Esophagus squamous epithelium (tissue), 5 donors: Measurements from ENCODE around the gene SDK2. TPM values are rescaled to one million over a fixed set of nuclear protein-coding genes. Genes with fewer than 3 reads are reported as not detected.

Experiments used
- DNase-seq: peaks from one replicate; lab custom pipeline; 2025; lab: John Stamatoyannopoulos, UW
- H3K27ac ChIP-seq, 4 donors: fragments of 200-600 bp; sonication (generic); one replicate each; pipeline ENCODE4 v1.5.1; 2016 to 2019; ENCODE audit warnings: mild to moderate bottlenecking in 1 of 4
- H3K27me3 ChIP-seq, 4 donors: fragments of 200-600 bp; sonication (generic); 1 replicate in 3 of 4; 2 replicates in 1 of 4; pipeline versions ENCODE4 v1.5.1 to v1.6.0; 2017 to 2021; ENCODE audit warnings: antibody characterized with exemption in 1 of 4
- H3K36me3 ChIP-seq, 3 donors: fragments of 200-600 bp; sonication (generic); one replicate each; pipeline ENCODE4 v1.5.1; 2016 to 2019
- H3K4me1 ChIP-seq, 3 donors: fragments of 200-600 bp; sonication (generic); one replicate each; pipeline ENCODE4 v1.5.1; 2017 to 2019
- H3K4me3 ChIP-seq, 4 donors: fragments of 200-600 bp; sonication (generic); 1 replicate in 3 of 4; 2 replicates in 1 of 4; pipeline ENCODE4 v1.5.1; 2016 to 2019; ENCODE audit warnings: mild to moderate bottlenecking in 2 of 4, moderate library complexity in 1 of 4
- H3K9me3 ChIP-seq, 3 donors: fragments of 200-600 bp; sonication (generic); one replicate each; pipeline ENCODE4 v1.5.1; 2016 to 2019
- POLR2A ChIP-seq, 4 donors: fragments of 450-650 bp; IDR thresholded peaks; one replicate each; pipeline ENCODE4 v1.6.1; 2017; ENCODE audit warnings: antibody characterized with exemption in 4 of 4, mild to moderate bottlenecking in 4 of 4, moderate library complexity in 3 of 4
- WGBS, 2 donors: methylation state at CpG; one replicate each; pipeline ENCODE4 v1.1.5; 2018; 5-methylcytosine and 5-hydroxymethylcytosine counted together
- intact Hi-C: fragments of 100-400 bp; cut with DNase I; formaldehyde crosslinking; loops from one replicate; pipeline ENCODE4 v1.15.0; 2022
- total RNA-seq, 4 donors: library from RNA; depleted of rRNA; stranded (reverse); fragments of >200 nt; gene quantifications; one replicate each; pipeline ENCODE4 v1.1.0, GENCODE V29; 2016
- TF ChIP-seq, protein P1 (sequence below), 6 experiments: fragments of 450-650 bp in 4 of 6; fragments of 200-600 bp in 2 of 6; sonication (generic) in 2 of 6; IDR thresholded peaks; one replicate each; pipeline ENCODE4 v1.5.1; 2016 to 2019; ENCODE audit warnings: antibody characterized with exemption in 6 of 6, mild to moderate bottlenecking in 4 of 6, moderate library complexity in 4 of 6
- donor health status: DM: yes; HTN: yes; CAD: no.

SDK2 gene
- total RNA-seq, 4 donors from 2014 or later = 1.7 to 5.5 (median 2.4) TPM

DNA sequence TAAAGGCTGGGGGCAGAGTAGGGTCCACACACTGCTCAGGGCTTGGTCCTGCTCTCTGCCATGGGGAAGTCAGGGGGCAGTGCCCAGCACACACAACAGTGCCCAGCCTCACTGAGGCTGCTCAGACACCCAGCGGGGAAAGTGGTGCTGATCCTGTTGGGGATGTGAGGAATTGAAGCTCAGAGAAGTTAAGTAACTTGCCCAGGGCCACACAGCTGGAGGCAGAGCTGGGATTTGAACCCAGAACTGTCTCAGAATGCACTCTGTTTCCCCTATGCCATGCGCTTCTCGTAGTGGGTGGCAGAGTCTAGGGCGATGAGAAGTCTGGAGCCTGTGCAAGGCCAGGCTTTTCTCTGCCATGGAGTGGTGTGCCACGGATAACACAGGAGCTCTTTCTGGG is 59.3 kb downstream of the SDK2 start:
- no peak for DNase-seq
- no peak for TF ChIP-seq POLR2A (IDR thresholded peaks at IDR 0.05)
- TF ChIP-seq, protein P1, sequence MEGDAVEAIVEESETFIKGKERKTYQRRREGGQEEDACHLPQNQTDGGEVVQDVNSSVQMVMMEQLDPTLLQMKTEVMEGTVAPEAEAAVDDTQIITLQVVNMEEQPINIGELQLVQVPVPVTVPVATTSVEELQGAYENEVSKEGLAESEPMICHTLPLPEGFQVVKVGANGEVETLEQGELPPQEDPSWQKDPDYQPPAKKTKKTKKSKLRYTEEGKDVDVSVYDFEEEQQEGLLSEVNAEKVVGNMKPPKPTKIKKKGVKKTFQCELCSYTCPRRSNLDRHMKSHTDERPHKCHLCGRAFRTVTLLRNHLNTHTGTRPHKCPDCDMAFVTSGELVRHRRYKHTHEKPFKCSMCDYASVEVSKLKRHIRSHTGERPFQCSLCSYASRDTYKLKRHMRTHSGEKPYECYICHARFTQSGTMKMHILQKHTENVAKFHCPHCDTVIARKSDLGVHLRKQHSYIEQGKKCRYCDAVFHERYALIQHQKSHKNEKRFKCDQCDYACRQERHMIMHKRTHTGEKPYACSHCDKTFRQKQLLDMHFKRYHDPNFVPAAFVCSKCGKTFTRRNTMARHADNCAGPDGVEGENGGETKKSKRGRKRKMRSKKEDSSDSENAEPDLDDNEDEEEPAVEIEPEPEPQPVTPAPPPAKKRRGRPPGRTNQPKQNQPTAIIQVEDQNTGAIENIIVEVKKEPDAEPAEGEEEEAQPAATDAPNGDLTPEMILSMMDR (IDR thresholded peaks at IDR 0.05) = no peak
- Histone ChIP-seq H3K4me1 (peaks cover 0 to 6% (median 0%) of the 10 kb centered on the region in 3 donors), H3K36me3 (no peaks in the 10 kb centered on the region), H3K27me3 (peaks cover 0 to 19% (median 0%) of the 10 kb centered on the region in 4 donors), H3K4me3 (no peak overlapping the region), H3K9me3 (no peaks in the 10 kb centered on the region), H3K27ac (no peak overlapping the region)
- 94 to 100% methylated on average over 2 to 3 of the region's 5 CpGs for WGBS, 2 donors
- intact Hi-C loops = no loop called here

DNA sequence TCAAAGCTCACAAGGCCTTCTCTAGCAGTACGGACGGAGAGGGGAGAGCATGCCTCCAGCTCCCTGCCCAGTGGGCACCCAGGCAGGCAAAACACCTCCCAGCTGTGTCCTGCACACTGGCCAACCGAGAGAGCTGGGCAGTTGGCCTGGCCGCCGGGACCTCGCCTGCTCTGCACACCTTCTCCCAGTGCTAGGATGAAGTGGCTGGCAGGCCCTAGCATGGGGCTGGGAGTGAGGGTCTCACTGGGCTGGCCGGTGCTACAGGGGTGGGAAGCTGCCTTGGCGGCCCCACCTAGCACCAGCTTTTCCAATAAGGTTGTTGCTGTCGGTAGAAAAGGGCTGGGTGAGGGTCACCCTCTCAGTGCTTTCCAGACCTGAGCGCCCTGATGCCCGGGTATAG is 60.2 kb downstream of the SDK2 start:
- DNase-seq = no peak
- no peak overlapping the region for H3K27ac ChIP-seq
- no peak for TF ChIP-seq POLR2A (IDR thresholded peaks at IDR 0.05)
- TF ChIP-seq, protein P1 (IDR thresholded peaks at IDR 0.05) = no peak
- H3K4me3 ChIP-seq = no peak overlapping the region
- 100% methylated on average over 1 of the region's 11 CpGs; no CpG with 5 or more reads in 1 of the 2 donors for WGBS, 2 donors
- H3K36me3 ChIP-seq = no peaks in the 10 kb centered on the region
- no peaks in the 10 kb centered on the region for H3K9me3 ChIP-seq
- intact Hi-C loops = no loop called here
- peaks cover 0 to 6% (median 0%) of the 10 kb centered on the region in 3 donors for H3K4me1 ChIP-seq
- peaks cover 0 to 19% (median 0%) of the 10 kb centered on the region in 4 donors for H3K27me3 ChIP-seq

DNA sequence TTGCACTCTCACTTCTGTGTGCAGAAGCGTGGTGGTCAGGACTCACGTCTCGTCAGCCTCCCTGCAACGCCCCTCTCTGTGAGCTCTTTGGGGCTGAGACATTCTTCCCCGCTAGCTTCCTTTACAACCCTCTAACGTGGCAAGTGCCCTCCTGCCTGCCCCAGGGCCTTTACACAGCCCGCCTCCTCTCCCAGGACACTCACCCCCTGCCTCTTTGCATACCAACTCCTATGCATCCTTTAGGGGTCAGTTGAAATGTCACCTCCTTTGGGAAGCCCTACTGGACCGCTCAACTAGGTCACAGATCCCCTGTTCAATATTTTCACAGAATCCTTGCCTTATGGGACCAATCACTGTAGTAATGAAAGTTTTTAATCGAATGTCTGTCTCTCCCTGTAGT is 61.4 kb downstream of the SDK2 start:
- TF ChIP-seq POLR2A (IDR thresholded peaks at IDR 0.05) = no peak
- TF ChIP-seq, protein P1 (IDR thresholded peaks at IDR 0.05) = no peak
- WGBS, 2 donors = 82 to 91% methylated on average over 9 of the region's 9 CpGs
- Histone ChIP-seq H3K4me3 (no peak overlapping the region), H3K27me3 (peaks cover 0 to 19% (median 0%) of the 10 kb centered on the region in 4 donors), H3K9me3 (no peaks in the 10 kb centered on the region), H3K27ac (no peak overlapping the region), H3K36me3 (no peaks in the 10 kb centered on the region), H3K4me1 (no peaks in the 10 kb centered on the region)
- DNase-seq = no peak
- intact Hi-C loops = no loop called here

DNA sequence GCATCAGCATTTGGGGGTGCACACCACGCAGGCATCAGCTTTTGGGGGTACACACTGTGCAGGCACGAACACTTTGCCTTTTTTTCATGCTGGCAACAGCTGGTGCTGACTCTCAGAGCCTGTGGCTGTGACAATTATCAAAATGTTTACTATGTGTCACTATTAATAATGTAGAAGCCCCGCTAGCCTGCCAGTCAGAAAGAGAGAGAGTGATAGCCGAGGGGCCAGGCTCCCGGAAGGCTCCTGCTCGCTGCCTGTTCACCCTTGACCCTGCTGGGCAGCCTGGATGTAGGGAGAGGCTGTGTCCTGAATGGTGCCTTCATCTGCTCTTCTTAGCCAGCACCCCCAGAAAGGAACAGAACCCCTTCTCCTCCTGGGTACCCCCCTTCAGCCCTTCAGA is 61.9 kb downstream of the SDK2 start:
- intact Hi-C loops = no loop called here

DNA sequence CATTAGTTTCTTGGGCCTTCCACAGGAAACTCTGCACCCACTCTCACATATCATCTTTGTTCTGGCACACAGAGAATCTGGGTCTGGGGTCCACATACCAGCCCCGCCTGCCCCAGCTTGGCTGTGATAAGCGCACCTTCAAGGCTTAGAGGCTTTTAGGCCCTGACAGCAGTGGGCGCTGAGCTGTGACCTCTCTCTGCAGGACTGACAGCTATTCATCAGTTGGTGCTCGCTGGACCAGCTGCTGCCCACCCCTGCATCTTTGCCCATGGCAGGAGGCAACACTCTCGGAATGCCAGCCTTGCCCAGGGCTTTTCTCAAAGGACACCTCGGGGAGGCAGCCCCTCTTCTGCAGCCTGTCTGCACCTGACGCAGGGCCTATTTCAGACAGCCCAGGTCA is 62.9 kb downstream of the SDK2 start:
- 100% methylated on average over 2 of the region's 7 CpGs; no CpG with 5 or more reads in 1 of the 2 donors for WGBS, 2 donors
- TF ChIP-seq, protein P1 (IDR thresholded peaks at IDR 0.05) = no peak
- no peak for TF ChIP-seq POLR2A (IDR thresholded peaks at IDR 0.05)

More for the DNA sequence above, 61.9 kb downstream of the SDK2 start:
- WGBS, 2 donors = 85 to 86% methylated on average over 1 to 5 of the region's 6 CpGs
- TF ChIP-seq POLR2A (IDR thresholded peaks at IDR 0.05) = no peak
- TF ChIP-seq, protein P1 (IDR thresholded peaks at IDR 0.05) = no peak
- H3K27me3 ChIP-seq = peaks cover 0 to 20% (median 0%) of the 10 kb centered on the region in 4 donors
- H3K4me3 ChIP-seq = no peak overlapping the region
- H3K36me3 ChIP-seq = no peaks in the 10 kb centered on the region
- H3K9me3 ChIP-seq = no peaks in the 10 kb centered on the region
- DNase-seq = no peak
- H3K4me1 ChIP-seq = no peaks in the 10 kb centered on the region
- H3K27ac ChIP-seq = no peak overlapping the region

More for the DNA sequence above, 62.9 kb downstream of the SDK2 start:
- H3K36me3 ChIP-seq = no peaks in the 10 kb centered on the region
- H3K4me1 ChIP-seq = no peaks in the 10 kb centered on the region
- no peak overlapping the region for H3K27ac ChIP-seq
- H3K9me3 ChIP-seq = no peaks in the 10 kb centered on the region
- no peak for DNase-seq
- intact Hi-C loops = no loop called here
- peaks cover 0 to 22% (median 0%) of the 10 kb centered on the region in 4 donors for H3K27me3 ChIP-seq
- H3K4me3 ChIP-seq = no peak overlapping the region
